HEK293 (cell line): Measurements from ENCODE around the gene ELMO1.

ENCODE experiments used
- CTCF ChIA-PET: fragments of 350-600 bp; formaldehyde crosslinking; extraction: SDS; loops from one replicate; lab custom pipeline; 2021; ENCODE audit warnings: antibody characterized with exemption; lab: Yijun Ruan, JAX
- POLR2A ChIA-PET: fragments of 300-600 bp; formaldehyde crosslinking; extraction: SDS; loops from one replicate; lab custom pipeline; 2020; ENCODE audit warnings: antibody characterized with exemption, inconsistent platforms; lab: Yijun Ruan, JAX
- H3K27ac ChIP-seq: fragments of 200-500 bp; sonication (Bioruptor generic); 2 replicates; pipeline ENCODE4 v1.5.1; 2014; ENCODE audit warnings: low read depth, low read length, control low read depth, inconsistent platforms; ENCODE audit errors: extremely low read depth
- H3K36me3 ChIP-seq, 2 experiments: fragments of 200-500 bp in 1 of 2; sonication (Bioruptor generic) in 1 of 2; 1 replicate in 1 of 2; 2 replicates in 1 of 2; pipeline ENCODE4 v1.5.1; 2014 to 2017; ENCODE audit warnings: inconsistent platforms in 2 of 2, low read length in 2 of 2; ENCODE audit not compliant: control insufficient read depth in 2 of 2, insufficient read depth in 1 of 2
- H3K4me1 ChIP-seq: fragments of 200-500 bp; sonication (Bioruptor generic); 2 replicates; pipeline ENCODE4 v1.5.1; 2014; ENCODE audit warnings: mild to moderate bottlenecking, low read length, inconsistent platforms; ENCODE audit not compliant: control insufficient read depth, insufficient read depth
- H3K4me3 ChIP-seq: 2 replicates; pipeline ENCODE4 v1.5.1; 2011; ENCODE audit warnings: low read depth, mild to moderate bottlenecking, control low read depth, low read length, moderate library complexity
- H3K9me3 ChIP-seq: fragments of 200-500 bp; sonication (Bioruptor generic); 2 replicates; pipeline ENCODE4 v1.5.1; 2014; ENCODE audit warnings: low read depth, low read length, inconsistent platforms; ENCODE audit not compliant: control insufficient read depth, insufficient read depth
- GFI1B ChIP-seq: fragments of 450-650 bp; formaldehyde crosslinking; IDR thresholded peaks from 2 replicates; pipeline ENCODE4 v1.5.1; 2016; ENCODE audit warnings: missing biosample characterization, missing genetic modification characterization
- GLIS1 ChIP-seq: fragments of 450-650 bp; formaldehyde crosslinking; IDR thresholded peaks from 2 replicates; pipeline ENCODE4 v1.5.1; 2016; ENCODE audit warnings: missing biosample characterization, missing genetic modification characterization
- REPIN1 ChIP-seq: fragments of 450-650 bp; formaldehyde crosslinking; IDR thresholded peaks from 2 replicates; pipeline ENCODE4 v1.5.1; 2017; ENCODE audit warnings: missing biosample characterization, missing genetic modification characterization, low read depth
- SALL2 ChIP-seq: fragments of 450-650 bp; formaldehyde crosslinking; IDR thresholded peaks from 2 replicates; pipeline ENCODE4 v1.5.0; 2017; ENCODE audit warnings: missing biosample characterization, mild to moderate bottlenecking, missing genetic modification characterization, borderline replicate concordance
- ZFP3 ChIP-seq: fragments of 450-650 bp; formaldehyde crosslinking; IDR thresholded peaks from 2 replicates; pipeline ENCODE4 v1.5.1; 2016; ENCODE audit warnings: low read depth, missing biosample characterization, missing genetic modification characterization
- ZNF202 ChIP-seq: fragments of 450-650 bp; formaldehyde crosslinking; IDR thresholded peaks from 2 replicates; pipeline ENCODE4 v1.5.1; 2016; ENCODE audit warnings: missing biosample characterization, missing genetic modification characterization, borderline replicate concordance
- ZNF23 ChIP-seq: fragments of 450-650 bp; formaldehyde crosslinking; IDR thresholded peaks from 2 replicates; pipeline ENCODE4 v1.5.1; 2016; ENCODE audit warnings: missing biosample characterization, missing genetic modification characterization, borderline replicate concordance
- ZNF248 ChIP-seq: fragments of 450-650 bp; formaldehyde crosslinking; IDR thresholded peaks from 2 replicates; pipeline ENCODE4 v1.5.1; 2017; ENCODE audit warnings: missing biosample characterization, missing genetic modification characterization
- ZNF341 ChIP-seq: fragments of 450-650 bp; formaldehyde crosslinking; IDR thresholded peaks from 2 replicates; pipeline ENCODE4; 2016; ENCODE audit warnings: low read depth, missing biosample characterization, missing genetic modification characterization
- ZNF416 ChIP-seq: fragments of 450-650 bp; formaldehyde crosslinking; IDR thresholded peaks from 2 replicates; pipeline ENCODE4 v1.5.1; 2016; ENCODE audit warnings: missing biosample characterization, missing genetic modification characterization
- ZNF530 ChIP-seq: fragments of 450-650 bp; formaldehyde crosslinking; IDR thresholded peaks from 2 replicates; pipeline ENCODE4 v1.5.1; 2016; ENCODE audit warnings: low read depth, missing biosample characterization, missing genetic modification characterization
- ZNF561 ChIP-seq: fragments of 450-650 bp; IDR thresholded peaks from 2 replicates; pipeline ENCODE4 v1.5.1; 2018; ENCODE audit warnings: missing biosample characterization, missing genetic modification characterization, borderline replicate concordance
- ZNF670 ChIP-seq: fragments of 450-650 bp; formaldehyde crosslinking; IDR thresholded peaks from 2 replicates; pipeline ENCODE4 v1.5.1; 2016; ENCODE audit warnings: missing biosample characterization, missing genetic modification characterization, low read depth
- ZNF792 ChIP-seq: fragments of 450-650 bp; formaldehyde crosslinking; IDR thresholded peaks from 2 replicates; pipeline ENCODE4 v1.5.1; 2016; ENCODE audit warnings: missing biosample characterization, missing genetic modification characterization
- ZSCAN23 ChIP-seq: fragments of 450-650 bp; formaldehyde crosslinking; IDR thresholded peaks from 2 replicates; pipeline ENCODE4 v1.5.1; 2016; ENCODE audit warnings: missing biosample characterization, missing genetic modification characterization
- TF ChIP-seq, protein P1 (sequence below): fragments of 450-650 bp; formaldehyde crosslinking; IDR thresholded peaks from 2 replicates; pipeline ENCODE4 v1.5.1; 2016; ENCODE audit warnings: missing biosample characterization, missing genetic modification characterization
- TF ChIP-seq, protein P2 (sequence below): fragments of 450-650 bp; formaldehyde crosslinking; IDR thresholded peaks from 2 replicates; pipeline ENCODE4 v1.5.1; 2016; ENCODE audit warnings: missing biosample characterization, missing genetic modification characterization, low read depth
- TF ChIP-seq, protein P3 (sequence below): fragments of 450-650 bp; formaldehyde crosslinking; IDR thresholded peaks from 2 replicates; pipeline ENCODE4 v1.5.1; 2016; ENCODE audit warnings: missing biosample characterization, missing genetic modification characterization
- TF ChIP-seq, protein P4 (sequence below): fragments of 450-650 bp; formaldehyde crosslinking; IDR thresholded peaks from 2 replicates; pipeline ENCODE4 v1.5.1; 2017; ENCODE audit warnings: missing biosample characterization, mild to moderate bottlenecking, missing genetic modification characterization, moderate library complexity
- TF ChIP-seq, protein P5 (sequence below): fragments of 450-650 bp; formaldehyde crosslinking; IDR thresholded peaks from 2 replicates; pipeline ENCODE4 v1.5.1; 2016; ENCODE audit warnings: missing biosample characterization, missing genetic modification characterization

The ELMO1 gene

DNA sequence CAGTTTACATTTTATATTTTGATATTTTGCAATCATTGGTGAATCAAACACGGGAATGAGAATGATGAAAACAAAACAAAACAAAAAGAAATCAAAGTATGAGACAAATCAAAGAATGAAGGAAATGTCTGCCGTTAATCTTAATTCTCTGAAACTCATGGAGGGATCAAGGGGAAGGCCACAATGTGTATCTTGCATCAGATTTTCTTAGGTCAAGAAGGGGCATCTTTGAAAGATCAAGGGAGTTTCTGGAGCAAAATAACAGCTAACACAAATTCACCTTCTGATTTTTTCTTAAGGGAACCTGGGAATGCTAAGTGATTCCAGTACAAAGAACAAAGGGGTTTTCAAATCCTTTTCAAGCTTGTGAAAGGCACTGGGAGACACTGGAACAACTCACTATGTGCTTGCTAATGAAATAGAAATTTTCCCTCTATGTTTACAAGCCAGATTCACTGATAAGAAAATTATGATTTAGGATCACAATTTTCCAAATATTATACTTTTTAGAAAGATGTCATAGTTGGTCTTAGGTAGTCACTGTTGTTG, 402.1 kb downstream of the ELMO1 start:
- no peak overlapping the region for H3K4me3 ChIP-seq
- H3K4me1 ChIP-seq, result no peaks in the 10 kb centered on the region
- TF ChIP-seq ZNF248 (tag by site-specific recombination) (no peak), ZNF670 (no peak)
- no peak overlapping the region for H3K27ac ChIP-seq
- no peaks in the 10 kb centered on the region for H3K9me3 ChIP-seq
- no peaks in the 10 kb centered on the region for H3K36me3 ChIP-seq
- CTCF ChIA-PET, result interaction anchor here (0.7 kb wide), 1 partner anchor 150 kb away, joined by 5 read pairs; no protein-coding TSS in a partner anchor
- POLR2A ChIA-PET, result no interaction called here

DNA sequence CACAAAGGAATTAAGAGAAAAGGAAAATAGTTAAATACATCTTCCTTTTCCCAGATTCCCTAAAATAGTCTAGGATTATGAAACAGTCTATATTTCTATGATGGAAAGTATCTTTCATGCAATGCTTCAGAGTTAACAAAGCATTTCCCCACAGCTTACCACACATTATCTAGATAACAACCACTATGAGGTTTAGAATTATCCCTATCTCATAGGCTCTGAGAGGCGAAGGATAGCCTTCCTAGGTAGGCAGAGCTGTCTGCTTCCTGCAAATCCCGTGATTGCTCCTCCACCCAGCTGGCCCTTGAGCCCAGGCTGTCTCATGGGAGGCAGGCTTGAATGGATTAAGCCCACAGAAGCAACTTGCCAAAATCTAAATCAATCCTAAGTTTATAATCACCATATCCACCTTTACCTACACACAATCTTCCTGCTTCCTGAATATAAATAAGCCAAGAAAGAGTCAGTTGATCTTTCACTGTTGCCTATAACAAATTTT, 402.9 kb downstream of the ELMO1 start:
- no peaks in the 10 kb centered on the region for H3K4me1 ChIP-seq
- TF ChIP-seq GLIS1 (tag by site-specific recombination) (no peak), REPIN1 (tag by site-specific recombination) (no peak), ZSCAN23 (tag by site-specific recombination) (no peak), ZNF341 (no peak), ZNF23 (no peak), SALL2 (tag by site-specific recombination) (no peak), ZNF792 (tag by site-specific recombination) (no peak), GFI1B (tag by site-specific recombination) (no peak)
- TF ChIP-seq, protein P1, sequence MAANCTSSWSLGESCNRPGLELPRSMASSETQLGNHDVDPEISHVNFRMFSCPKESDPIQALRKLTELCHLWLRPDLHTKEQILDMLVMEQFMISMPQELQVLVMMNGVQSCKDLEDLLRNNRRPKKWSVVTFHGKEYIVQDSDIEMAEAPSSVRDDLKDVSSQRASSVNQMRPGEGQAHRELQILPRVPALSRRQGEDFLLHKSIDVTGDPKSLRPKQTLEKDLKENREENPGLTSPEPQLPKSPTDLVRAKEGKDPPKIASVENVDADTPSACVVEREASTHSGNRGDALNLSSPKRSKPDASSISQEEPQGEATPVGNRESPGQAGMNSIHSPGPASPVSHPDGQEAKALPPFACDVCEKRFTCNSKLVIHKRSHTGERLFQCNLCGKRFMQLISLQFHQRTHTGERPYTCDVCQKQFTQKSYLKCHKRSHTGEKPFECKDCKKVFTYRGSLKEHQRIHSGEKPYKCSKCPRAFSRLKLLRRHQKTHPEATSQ (tag by site-specific recombination), result no peak
- TF ChIP-seq, protein P2, sequence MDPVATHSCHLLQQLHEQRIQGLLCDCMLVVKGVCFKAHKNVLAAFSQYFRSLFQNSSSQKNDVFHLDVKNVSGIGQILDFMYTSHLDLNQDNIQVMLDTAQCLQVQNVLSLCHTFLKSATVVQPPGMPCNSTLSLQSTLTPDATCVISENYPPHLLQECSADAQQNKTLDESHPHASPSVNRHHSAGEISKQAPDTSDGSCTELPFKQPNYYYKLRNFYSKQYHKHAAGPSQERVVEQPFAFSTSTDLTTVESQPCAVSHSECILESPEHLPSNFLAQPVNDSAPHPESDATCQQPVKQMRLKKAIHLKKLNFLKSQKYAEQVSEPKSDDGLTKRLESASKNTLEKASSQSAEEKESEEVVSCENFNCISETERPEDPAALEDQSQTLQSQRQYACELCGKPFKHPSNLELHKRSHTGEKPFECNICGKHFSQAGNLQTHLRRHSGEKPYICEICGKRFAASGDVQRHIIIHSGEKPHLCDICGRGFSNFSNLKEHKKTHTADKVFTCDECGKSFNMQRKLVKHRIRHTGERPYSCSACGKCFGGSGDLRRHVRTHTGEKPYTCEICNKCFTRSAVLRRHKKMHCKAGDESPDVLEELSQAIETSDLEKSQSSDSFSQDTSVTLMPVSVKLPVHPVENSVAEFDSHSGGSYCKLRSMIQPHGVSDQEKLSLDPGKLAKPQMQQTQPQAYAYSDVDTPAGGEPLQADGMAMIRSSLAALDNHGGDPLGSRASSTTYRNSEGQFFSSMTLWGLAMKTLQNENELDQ (tag by site-specific recombination), result no peak
- TF ChIP-seq, protein P3, sequence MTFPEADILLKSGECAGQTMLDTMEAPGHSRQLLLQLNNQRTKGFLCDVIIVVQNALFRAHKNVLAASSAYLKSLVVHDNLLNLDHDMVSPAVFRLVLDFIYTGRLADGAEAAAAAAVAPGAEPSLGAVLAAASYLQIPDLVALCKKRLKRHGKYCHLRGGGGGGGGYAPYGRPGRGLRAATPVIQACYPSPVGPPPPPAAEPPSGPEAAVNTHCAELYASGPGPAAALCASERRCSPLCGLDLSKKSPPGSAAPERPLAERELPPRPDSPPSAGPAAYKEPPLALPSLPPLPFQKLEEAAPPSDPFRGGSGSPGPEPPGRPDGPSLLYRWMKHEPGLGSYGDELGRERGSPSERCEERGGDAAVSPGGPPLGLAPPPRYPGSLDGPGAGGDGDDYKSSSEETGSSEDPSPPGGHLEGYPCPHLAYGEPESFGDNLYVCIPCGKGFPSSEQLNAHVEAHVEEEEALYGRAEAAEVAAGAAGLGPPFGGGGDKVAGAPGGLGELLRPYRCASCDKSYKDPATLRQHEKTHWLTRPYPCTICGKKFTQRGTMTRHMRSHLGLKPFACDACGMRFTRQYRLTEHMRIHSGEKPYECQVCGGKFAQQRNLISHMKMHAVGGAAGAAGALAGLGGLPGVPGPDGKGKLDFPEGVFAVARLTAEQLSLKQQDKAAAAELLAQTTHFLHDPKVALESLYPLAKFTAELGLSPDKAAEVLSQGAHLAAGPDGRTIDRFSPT (tag by site-specific recombination), result no peak
- no peak overlapping the region for H3K4me3 ChIP-seq
- H3K9me3 ChIP-seq, result no peaks in the 10 kb centered on the region
- H3K27ac ChIP-seq, result no peak overlapping the region
- ChIA-PET POLR2A (no interaction called here), CTCF (interaction anchor here (0.7 kb wide), 1 partner anchor 151 kb away, joined by 5 read pairs; no protein-coding TSS in a partner anchor)
- H3K36me3 ChIP-seq, result no peaks in the 10 kb centered on the region

DNA sequence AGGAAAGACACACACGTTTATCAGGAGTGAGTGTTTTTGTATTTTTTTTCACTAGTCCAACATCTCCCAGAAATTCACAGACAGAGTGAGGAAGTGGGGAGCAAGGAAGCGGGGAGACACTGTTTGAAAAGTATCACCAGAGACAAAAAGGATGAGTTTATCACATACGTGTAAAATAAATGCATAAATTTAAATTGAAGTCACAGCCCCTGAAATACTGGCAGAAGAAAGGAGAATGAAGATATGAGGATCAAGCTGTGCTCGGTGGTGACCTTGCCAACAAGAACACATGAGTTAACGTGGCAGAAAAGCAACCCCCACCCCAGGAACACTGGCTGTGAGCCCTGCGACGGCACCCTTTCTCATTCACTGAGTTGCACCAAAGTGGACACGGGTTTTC, 407.2 kb downstream of the ELMO1 start:
- Histone ChIP-seq H3K4me1 (no peaks in the 10 kb centered on the region), H3K9me3 (no peaks in the 10 kb centered on the region), H3K27ac (no peak overlapping the region), H3K4me3 (no peak overlapping the region), H3K36me3 (no peaks in the 10 kb centered on the region)
- CTCF ChIA-PET, result no interaction called here
- POLR2A ChIA-PET, result no interaction called here
- TF ChIP-seq ZNF561 (tag by site-specific recombination), result no peak
- TF ChIP-seq, protein P4, sequence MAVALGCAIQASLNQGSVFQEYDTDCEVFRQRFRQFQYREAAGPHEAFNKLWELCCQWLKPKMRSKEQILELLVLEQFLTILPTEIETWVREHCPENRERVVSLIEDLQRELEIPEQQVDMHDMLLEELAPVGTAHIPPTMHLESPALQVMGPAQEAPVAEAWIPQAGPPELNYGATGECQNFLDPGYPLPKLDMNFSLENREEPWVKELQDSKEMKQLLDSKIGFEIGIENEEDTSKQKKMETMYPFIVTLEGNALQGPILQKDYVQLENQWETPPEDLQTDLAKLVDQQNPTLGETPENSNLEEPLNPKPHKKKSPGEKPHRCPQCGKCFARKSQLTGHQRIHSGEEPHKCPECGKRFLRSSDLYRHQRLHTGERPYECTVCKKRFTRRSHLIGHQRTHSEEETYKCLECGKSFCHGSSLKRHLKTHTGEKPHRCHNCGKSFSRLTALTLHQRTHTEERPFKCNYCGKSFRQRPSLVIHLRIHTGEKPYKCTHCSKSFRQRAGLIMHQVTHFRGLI (tag by site-specific recombination), result no peak
- TF ChIP-seq ZSCAN23 (tag by site-specific recombination), result no peak
- no peak for TF ChIP-seq ZNF530 (tag by site-specific recombination)
- no peak for TF ChIP-seq GFI1B (tag by site-specific recombination)
- TF ChIP-seq, protein P5, sequence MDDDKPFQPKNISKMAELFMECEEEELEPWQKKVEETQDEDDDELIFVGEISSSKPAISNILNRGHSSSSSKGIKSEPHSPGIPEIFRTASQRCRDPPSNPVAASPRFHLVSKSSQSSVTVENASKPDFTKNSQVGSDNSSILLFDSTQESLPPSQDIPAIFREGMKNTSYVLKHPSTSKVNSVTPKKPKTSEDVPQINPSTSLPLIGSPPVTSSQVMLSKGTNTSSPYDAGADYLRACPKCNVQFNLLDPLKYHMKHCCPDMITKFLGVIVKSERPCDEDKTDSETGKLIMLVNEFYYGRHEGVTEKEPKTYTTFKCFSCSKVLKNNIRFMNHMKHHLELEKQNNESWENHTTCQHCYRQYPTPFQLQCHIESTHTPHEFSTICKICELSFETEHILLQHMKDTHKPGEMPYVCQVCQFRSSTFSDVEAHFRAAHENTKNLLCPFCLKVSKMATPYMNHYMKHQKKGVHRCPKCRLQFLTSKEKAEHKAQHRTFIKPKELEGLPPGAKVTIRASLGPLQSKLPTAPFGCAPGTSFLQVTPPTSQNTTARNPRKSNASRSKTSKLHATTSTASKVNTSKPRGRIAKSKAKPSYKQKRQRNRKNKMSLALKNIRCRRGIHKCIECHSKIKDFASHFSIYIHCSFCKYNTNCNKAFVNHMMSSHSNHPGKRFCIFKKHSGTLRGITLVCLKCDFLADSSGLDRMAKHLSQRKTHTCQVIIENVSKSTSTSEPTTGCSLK (tag by site-specific recombination), result no peak
- no peak for TF ChIP-seq ZFP3 (tag by site-specific recombination)
- TF ChIP-seq ZNF23, result no peak
- no peak for TF ChIP-seq ZNF202 (tag by site-specific recombination)
- no peak for TF ChIP-seq ZNF416 (tag by site-specific recombination)
